Endothelial cell of umbilical vein (primary cell): ENCODE data around the gene CD33.

Source experiments
- EZH2 ChIP-seq: IDR thresholded peaks from 2 replicates; pipeline ENCODE4 v1.6.1; 2012; ENCODE audit warnings: borderline replicate concordance, low read depth, mild to moderate bottlenecking, moderate library complexity, low read length, inconsistent platforms; ENCODE audit not compliant: severe bottlenecking
- GATA2 ChIP-seq: IDR thresholded peaks from 2 replicates; pipeline ENCODE4 v1.7.0; 2011; ENCODE audit warnings: low read depth, mild to moderate bottlenecking, moderate library complexity, mixed read lengths, low read length; ENCODE audit not compliant: insufficient read length, insufficient read depth
- JUN ChIP-seq: IDR thresholded peaks from 2 replicates; pipeline ENCODE4 v1.6.1; 2011; ENCODE audit warnings: borderline replicate concordance, low read depth; ENCODE audit not compliant: insufficient read length, insufficient read depth
- MYC ChIP-seq: IDR thresholded peaks from one replicate; pipeline ENCODE4 v1.6.1; 2011; ENCODE audit warnings: mild to moderate bottlenecking, low read depth, low read length
- POLR2A ChIP-seq: IDR thresholded peaks from 2 replicates; pipeline ENCODE4 v1.6.1; 2012; ENCODE audit warnings: low read depth, mild to moderate bottlenecking, control low read depth, low read length
- POLR2AphosphoS5 ChIP-seq: IDR thresholded peaks from 2 replicates; pipeline ENCODE4 v1.6.1; 2012; ENCODE audit warnings: low read depth, mild to moderate bottlenecking, control low read depth, low read length, moderate library complexity; ENCODE audit not compliant: insufficient read depth
- TF ChIP-seq, protein P1 (sequence below), 2 donors: IDR thresholded peaks; 1 replicate in 1 of 2; 2 replicates in 1 of 2; pipeline ENCODE4 v1.5.1; 2011; ENCODE audit warnings: low read length in 2 of 2, mild to moderate bottlenecking in 2 of 2, moderate library complexity in 2 of 2, control low read depth in 1 of 2, inconsistent platforms in 1 of 2, low read depth in 1 of 2; ENCODE audit not compliant: insufficient read depth in 1 of 2; ENCODE audit errors: extremely low read depth in 1 of 2
- TF ChIP-seq, protein P2 (sequence below): IDR thresholded peaks from 2 replicates; pipeline ENCODE4 v1.6.1; 2011; ENCODE audit not compliant: insufficient read depth, insufficient read length

DNA sequence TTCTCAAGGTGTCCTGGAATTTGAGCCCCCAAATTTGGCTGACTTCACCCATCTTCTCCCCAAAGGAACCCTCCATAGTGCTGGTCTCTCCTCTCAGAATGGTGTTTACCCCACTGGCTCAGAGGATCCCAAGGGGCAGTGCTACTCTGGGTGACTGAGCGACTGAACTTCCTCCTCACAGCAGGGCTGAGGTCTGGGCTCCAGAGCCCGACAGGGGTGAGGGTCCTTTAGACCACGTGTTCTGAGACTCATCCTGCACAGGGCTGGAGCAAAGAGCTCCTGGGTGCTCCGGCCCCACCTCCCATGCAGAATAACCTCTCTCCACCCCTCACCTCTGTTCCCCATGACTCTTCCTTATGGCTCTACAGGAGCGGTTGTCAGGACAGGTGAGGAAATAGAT lies 23.2 kb upstream of the CD33 start:
- TF ChIP-seq, protein P1, sequence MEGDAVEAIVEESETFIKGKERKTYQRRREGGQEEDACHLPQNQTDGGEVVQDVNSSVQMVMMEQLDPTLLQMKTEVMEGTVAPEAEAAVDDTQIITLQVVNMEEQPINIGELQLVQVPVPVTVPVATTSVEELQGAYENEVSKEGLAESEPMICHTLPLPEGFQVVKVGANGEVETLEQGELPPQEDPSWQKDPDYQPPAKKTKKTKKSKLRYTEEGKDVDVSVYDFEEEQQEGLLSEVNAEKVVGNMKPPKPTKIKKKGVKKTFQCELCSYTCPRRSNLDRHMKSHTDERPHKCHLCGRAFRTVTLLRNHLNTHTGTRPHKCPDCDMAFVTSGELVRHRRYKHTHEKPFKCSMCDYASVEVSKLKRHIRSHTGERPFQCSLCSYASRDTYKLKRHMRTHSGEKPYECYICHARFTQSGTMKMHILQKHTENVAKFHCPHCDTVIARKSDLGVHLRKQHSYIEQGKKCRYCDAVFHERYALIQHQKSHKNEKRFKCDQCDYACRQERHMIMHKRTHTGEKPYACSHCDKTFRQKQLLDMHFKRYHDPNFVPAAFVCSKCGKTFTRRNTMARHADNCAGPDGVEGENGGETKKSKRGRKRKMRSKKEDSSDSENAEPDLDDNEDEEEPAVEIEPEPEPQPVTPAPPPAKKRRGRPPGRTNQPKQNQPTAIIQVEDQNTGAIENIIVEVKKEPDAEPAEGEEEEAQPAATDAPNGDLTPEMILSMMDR (IDR thresholded peaks at IDR 0.05; ENCODE audit: extremely low read depth in 1 of 2, insufficient read depth in 1 of 2, low read depth in 1 of 2, low read length in 2 of 2), result no peak
- TF ChIP-seq POLR2A (no peak), EZH2 (no peak), MYC (no peak), GATA2 (no peak), POLR2AphosphoS5 (no peak), JUN (no peak)
- TF ChIP-seq, protein P2, sequence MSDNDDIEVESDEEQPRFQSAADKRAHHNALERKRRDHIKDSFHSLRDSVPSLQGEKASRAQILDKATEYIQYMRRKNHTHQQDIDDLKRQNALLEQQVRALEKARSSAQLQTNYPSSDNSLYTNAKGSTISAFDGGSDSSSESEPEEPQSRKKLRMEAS, result no peak
